Measurements from ENCODE around the gene KICS2. TPM values are rescaled to one million over a fixed set of nuclear protein-coding genes. Genes with fewer than 3 reads are reported as not detected.
"Not testable (repeated sequence)": the region's sequence is repeated elsewhere in the genome, so short reads cannot be mapped to it uniquely, and the experiment has no call there.

The KICS2 gene
- total RNA-seq, 1 experiment from 2014 or later, result 2.8 TPM

DNA sequence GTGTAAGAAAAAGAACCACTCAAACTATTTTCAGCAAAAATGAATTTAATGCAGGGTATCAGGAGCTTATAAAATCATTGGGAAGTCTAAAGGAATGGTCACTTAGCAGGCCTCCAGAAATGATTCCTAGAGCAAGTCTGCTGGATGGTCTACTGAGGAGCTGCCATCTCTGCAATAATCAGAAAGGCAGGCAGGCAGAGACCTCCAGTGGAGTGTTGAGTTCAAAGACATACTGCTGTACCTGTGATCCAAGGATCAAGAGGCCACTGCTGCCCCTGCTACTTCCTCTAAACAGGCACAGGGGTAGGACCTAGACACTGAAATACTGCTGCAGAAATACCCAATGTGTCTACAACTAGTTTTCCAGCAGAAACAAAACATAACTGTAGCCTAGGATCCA lies 14.5 kb upstream of the KICS2 start:
- no peak for DNase-seq (ENCODE audit: low read depth in 1 of 2, low spot score in 2 of 2)
- Histone ChIP-seq H3K4me1 (replicated peaks) (no peaks in the 10 kb centered on the region), H3K27me3 (replicated peaks) (no peaks in the 10 kb centered on the region; the same call in 1 of the 2 replicates), H3K9me3 (replicated peaks) (no peaks in the 10 kb centered on the region), H3K4me3 (no peak overlapping the region), H3K27ac (no peak overlapping the region), H3K36me3 (no peaks in the 10 kb centered on the region)

DNA sequence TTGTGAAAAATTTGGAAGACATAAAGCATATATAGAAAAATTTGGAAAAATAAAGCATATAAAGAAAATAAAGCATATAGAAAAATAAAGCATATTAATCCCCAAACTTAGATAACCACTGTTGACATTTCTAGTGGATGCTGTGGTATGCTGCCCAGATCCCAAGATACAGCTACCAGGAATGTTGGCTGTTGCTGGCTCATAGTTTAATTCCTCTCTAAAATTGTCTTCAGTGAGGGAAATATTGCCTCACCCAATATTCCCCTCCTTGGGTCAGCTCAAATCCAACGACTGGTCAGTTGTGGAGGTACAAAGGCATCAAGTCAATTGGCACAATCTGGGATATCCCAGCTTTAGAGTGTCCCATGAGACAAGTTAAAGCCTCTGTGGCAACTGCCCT lies 10.1 kb upstream of the KICS2 start:
- DNase-seq (ENCODE audit: low read depth in 1 of 2, low spot score in 2 of 2), result no peak
- Histone ChIP-seq H3K27ac (no peak overlapping the region), H3K27me3 (replicated peaks) (no peaks in the 10 kb centered on the region), H3K36me3 (no peaks in the 10 kb centered on the region), H3K4me3 (no peak overlapping the region), H3K9me3 (replicated peaks) (no peaks in the 10 kb centered on the region), H3K4me1 (replicated peaks) (no peaks in the 10 kb centered on the region)

DNA sequence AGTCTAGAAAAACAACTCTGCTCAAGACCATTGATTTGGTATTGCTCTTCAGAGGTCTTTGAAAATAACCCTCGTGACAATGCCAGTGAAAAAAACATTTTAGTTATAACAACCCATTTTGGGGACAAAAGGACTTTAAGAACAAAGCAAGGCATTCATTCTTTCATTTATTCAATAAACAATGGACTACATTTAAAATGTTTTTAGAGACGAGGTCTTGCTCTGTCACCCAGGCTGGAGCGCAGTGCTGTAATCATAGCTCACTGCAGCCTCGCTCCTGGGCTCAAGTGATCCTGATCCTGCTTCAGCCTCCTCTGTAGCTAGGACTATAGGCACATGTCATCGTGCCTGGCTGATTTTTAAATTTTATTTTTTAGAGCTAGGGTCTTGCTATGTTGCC lies 7.7 kb upstream of the KICS2 start:
- Histone ChIP-seq H3K36me3 (no peaks in the 10 kb centered on the region), H3K9me3 (replicated peaks) (no peaks in the 10 kb centered on the region), H3K4me1 (replicated peaks) (no peaks in the 10 kb centered on the region), H3K4me3 (no peak overlapping the region), H3K27me3 (replicated peaks) (no peaks in the 10 kb centered on the region), H3K27ac (no peak overlapping the region)
- DNase-seq (ENCODE audit: low read depth in 1 of 2, low spot score in 2 of 2), result no peak

DNA sequence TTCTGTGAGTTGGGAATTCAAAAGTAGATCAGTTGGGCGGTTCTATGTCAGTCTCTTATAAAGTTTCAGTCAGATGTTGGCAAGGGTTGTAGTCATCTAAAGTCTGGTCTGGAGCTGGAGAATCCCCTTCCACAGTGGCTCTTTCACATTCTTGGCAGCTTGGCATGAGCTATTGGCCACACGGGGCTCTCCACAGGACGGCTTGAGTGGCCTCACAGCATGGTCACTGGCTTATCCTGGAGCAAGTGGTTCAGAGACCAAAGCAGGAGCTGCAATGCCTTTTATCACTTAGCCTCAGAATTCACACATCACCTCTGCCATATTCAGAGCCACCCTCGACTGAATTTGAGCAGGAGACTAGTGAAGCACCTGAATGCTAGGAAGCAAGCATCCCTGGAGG lies 7.1 kb upstream of the KICS2 start:
- Histone ChIP-seq H3K4me1 (replicated peaks) (no peaks in the 10 kb centered on the region), H3K4me3 (no peak overlapping the region), H3K36me3 (no peaks in the 10 kb centered on the region), H3K27ac (no peak overlapping the region), H3K27me3 (replicated peaks) (no peaks in the 10 kb centered on the region), H3K9me3 (replicated peaks) (no peaks in the 10 kb centered on the region)
- no peak for DNase-seq (ENCODE audit: low read depth in 1 of 2, low spot score in 2 of 2)

DNA sequence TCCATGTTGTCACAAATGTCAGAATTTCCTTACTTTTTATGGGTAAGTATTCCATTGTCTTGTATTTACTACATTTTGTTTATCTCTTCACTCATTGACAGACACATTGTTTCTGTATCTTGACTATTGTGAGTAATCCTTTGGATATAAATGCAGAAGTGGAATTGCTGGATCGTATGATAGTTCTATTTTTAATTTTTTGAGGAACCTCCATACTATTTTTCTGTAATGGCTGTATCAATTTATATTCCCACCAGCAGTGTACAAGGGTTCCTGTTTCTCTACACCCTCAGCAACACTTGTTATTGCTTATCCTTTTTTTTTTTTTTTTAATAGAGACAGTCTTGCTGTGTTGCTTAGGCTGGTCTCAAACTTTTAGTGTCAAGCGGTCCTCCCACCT lies 3.5 kb upstream of the KICS2 start:
- Histone ChIP-seq H3K4me3 (no peak overlapping the region), H3K27ac (no peak overlapping the region), H3K9me3 (replicated peaks) (no peaks in the 10 kb centered on the region), H3K36me3 (peaks cover 4% of the 10 kb centered on the region; the same call in 1 of the 2 replicates), H3K4me1 (replicated peaks) (peaks cover 9% of the 10 kb centered on the region), H3K27me3 (replicated peaks) (no peaks in the 10 kb centered on the region)
- no peak for DNase-seq (ENCODE audit: low read depth in 1 of 2, low spot score in 2 of 2)

DNA sequence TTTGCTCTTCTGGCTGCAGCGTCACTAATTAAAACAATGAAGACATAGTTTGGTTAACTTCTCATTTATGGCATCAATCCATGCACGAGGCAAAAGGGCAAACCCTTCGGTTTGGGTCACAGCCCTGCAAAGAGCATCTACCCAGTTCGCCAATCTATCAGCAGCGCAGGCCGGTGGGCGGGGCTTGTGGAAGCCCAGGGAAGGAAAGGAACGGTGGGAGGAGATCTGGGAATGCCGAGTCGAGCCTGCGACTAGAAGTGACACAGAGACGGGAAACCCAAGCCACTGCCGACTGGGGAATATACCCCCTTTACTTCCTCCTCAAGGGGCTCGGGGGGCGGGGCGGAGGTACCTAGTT lies 466 bp downstream of the KICS2 start:
- Histone ChIP-seq H3K36me3 (peaks cover 4% of the 10 kb centered on the region; the same call in 1 of the 2 replicates), H3K27me3 (replicated peaks) (no peaks in the 10 kb centered on the region), H3K27ac (peak overlapping the region; percentile 79), H3K9me3 (replicated peaks) (no peaks in the 10 kb centered on the region), H3K4me1 (replicated peaks) (peaks cover 9% of the 10 kb centered on the region), H3K4me3 (peak overlapping the region; percentile 74)
- DNase-seq (ENCODE audit: low read depth in 1 of 2, low spot score in 2 of 2), result peak in 1 of 2 experiments; percentile 87

DNA sequence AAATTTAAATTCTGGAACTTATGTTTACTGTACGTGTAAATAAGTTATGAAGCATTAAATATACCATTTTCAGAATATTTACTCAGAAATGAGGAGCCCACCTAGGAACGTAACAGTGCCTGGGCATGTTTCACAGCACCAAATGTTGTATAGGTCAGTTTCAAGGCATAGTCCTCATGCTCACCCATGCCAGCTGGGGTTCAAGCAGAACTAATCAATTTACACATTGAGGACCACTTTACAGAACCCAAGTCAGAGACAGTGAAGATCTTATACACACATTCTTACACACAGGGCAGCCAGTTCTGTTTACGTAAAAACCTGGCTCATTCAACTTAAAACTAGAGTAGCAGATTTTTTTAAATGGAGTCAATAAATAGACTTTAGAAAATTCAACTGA lies 2.0 kb downstream of the KICS2 start:
- Histone ChIP-seq H3K27me3 (replicated peaks) (no peaks in the 10 kb centered on the region), H3K9me3 (replicated peaks) (no peaks in the 10 kb centered on the region), H3K36me3 (peaks cover 4% of the 10 kb centered on the region; the same call in 1 of the 2 replicates), H3K4me3 (no peak overlapping the region), H3K4me1 (replicated peaks) (peaks cover 9% of the 10 kb centered on the region), H3K27ac (no peak overlapping the region)
- no peak for DNase-seq (ENCODE audit: low read depth in 1 of 2, low spot score in 2 of 2)

DNA sequence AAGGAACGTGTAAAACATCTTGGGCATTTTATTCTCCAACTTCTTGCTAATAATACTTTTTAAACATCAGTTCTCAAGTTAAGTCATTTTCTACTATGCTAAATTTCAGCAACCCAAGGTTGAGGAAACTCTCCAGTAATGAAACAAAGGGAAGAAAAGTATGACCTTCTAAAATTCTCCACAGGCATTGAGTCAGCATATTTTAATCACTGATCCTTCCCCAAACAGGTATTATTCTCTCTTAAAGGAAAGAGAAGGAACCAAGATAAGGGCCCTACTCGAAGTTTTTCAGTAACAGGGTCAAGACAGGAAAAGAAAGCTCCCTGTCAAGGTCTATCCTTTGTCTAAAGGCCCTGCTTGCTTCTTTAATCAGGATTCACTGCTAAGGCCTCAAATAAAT lies 3.0 kb downstream of the KICS2 start:
- DNase-seq (ENCODE audit: low read depth in 1 of 2, low spot score in 2 of 2), result no peak

DNA sequence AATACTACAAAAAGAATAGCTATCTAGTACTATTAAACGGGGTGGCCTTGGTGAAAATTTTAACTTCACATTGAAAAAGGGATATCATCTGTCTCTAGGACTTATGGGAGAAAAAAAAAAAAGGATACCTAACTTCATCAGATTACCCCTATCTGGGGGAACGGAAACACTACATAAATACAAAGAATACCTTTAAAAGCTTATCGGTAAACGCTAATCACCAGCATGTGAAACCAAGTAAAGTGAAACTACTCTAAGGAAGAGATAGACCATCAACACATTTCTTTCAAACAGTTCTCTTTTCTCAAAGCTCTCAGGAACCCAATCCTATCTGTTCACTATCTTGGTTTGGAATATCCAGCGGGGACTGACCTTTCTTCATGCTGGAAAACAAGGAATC lies 3.5 kb downstream of the KICS2 start:
- H3K9me3 ChIP-seq (replicated peaks), result no peaks in the 10 kb centered on the region
- no peak overlapping the region for H3K27ac ChIP-seq
- H3K36me3 ChIP-seq, result peaks cover 4% of the 10 kb centered on the region; the same call in 1 of the 2 replicates
- peaks cover 9% of the 10 kb centered on the region for H3K4me1 ChIP-seq (replicated peaks)
- DNase-seq (ENCODE audit: low read depth in 1 of 2, low spot score in 2 of 2), result no peak
- H3K27me3 ChIP-seq (replicated peaks), result no peaks in the 10 kb centered on the region
- no peak overlapping the region for H3K4me3 ChIP-seq

More for the DNA sequence above, 3.0 kb downstream of the KICS2 start:
- Histone ChIP-seq H3K9me3 (replicated peaks) (no peaks in the 10 kb centered on the region), H3K4me1 (replicated peaks) (peaks cover 9% of the 10 kb centered on the region), H3K27ac (no peak overlapping the region), H3K27me3 (replicated peaks) (no peaks in the 10 kb centered on the region), H3K4me3 (no peak overlapping the region), H3K36me3 (peaks cover 4% of the 10 kb centered on the region; the same call in 1 of the 2 replicates)

DNA sequence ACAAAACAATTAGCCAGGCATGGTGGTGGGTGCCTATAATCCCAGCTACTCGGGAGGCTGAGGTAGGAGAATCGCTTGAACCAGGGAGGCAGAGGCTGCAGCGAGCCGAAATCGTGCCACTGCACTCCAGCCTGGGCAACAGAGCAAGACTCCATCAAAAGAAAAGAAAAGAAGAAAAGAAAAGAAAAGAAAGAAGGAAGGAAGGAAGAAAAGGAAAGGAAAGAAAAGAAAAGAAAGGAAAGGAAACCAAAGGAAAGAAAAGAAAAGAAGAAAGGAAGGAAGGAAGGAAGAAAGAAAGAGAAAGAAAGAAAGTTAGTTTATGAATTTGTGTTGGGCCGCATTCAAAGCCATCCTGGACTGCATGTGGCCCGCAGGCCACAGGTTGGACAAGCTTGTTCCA lies 4.5 kb downstream of the KICS2 start:
- H3K36me3 ChIP-seq; DNase-seq (ENCODE audit: low read depth in 1 of 2, low spot score in 2 of 2); H3K4me1 ChIP-seq (replicated peaks); H3K27ac ChIP-seq; H3K9me3 ChIP-seq (replicated peaks); H3K4me3 ChIP-seq; H3K27me3 ChIP-seq (replicated peaks): not testable (repeated sequence)

DNA sequence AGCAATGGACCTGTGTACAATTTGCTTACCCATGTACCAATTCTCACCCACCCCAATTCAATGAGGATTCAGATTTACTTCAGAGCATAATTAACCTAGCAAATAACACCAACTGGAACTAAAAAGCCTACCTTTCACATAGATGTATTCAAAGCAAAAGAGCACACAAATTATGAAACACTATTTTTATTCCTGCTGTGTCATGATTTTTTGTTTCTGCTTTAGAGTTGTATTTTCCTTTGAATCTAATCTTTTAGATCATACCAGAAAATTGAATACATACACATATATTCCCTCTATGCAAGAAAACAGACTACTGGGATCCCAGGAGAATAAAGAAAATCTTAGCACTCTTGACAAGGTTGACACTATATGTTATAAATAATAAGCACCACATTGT lies 5.9 kb downstream of the KICS2 start:
- H3K4me3 ChIP-seq, result no peak overlapping the region
- H3K36me3 ChIP-seq, result no peaks in the 10 kb centered on the region
- no peaks in the 10 kb centered on the region for H3K9me3 ChIP-seq (replicated peaks)
- no peak overlapping the region for H3K27ac ChIP-seq
- DNase-seq (ENCODE audit: low read depth in 1 of 2, low spot score in 2 of 2), result no peak
- peaks cover 2% of the 10 kb centered on the region for H3K4me1 ChIP-seq (replicated peaks)
- no peaks in the 10 kb centered on the region for H3K27me3 ChIP-seq (replicated peaks)

DNA sequence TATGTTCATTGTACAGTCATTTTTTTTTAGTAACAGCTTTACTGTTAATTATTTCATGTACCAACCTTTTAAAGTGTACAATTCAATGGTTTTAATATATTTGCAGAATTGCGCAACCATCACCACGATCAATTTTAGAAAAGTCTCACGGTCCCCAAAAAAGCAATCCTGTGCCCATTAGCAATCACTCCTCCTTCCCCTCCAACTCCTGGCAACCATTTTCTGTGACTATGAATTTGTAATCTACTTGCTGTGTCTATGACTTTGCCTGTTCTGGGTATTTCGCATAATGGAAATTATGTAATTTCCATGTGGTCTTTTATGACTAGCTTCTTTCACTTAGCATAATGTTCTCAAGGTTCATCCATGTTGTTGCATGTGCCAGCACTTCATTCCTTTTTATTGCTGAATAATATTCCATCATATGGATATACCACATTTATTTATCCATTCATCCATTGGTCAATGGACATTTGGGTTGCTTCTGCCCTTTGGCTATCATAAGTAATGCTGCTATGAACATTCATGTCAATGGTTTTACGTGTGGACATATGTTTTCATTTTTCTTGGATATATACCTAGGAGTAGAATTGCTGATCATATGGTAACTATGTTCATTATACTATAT lies 9.9 kb downstream of the KICS2 start:
- Histone ChIP-seq H3K27me3 (replicated peaks) (no peaks in the 10 kb centered on the region), H3K4me3 (no peak overlapping the region)

DNA sequence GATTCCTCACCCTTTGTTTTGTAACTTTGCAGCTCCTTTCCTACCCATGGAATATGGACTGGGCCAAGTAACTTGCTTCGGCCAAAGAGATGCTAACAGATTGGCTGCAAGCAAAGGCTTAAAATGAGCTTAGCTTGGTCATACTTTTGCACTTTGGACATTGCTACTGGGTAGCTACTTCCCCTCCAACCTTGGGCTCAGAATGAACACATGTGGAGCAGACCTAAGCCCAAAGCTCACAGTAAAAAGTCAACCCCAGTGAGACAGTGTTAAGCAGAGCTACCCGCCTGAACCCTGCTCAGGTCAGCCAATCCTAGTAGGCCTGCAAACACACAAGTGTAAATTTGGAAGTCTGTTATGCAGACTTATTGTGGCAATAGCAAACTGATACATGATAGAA lies 14.6 kb downstream of the KICS2 start:
- no peaks in the 10 kb centered on the region for H3K27me3 ChIP-seq (replicated peaks)
- H3K4me1 ChIP-seq (replicated peaks), result no peaks in the 10 kb centered on the region
- DNase-seq (ENCODE audit: low read depth in 1 of 2, low spot score in 2 of 2), result no peak
- H3K9me3 ChIP-seq (replicated peaks), result no peaks in the 10 kb centered on the region
- H3K27ac ChIP-seq, result no peak overlapping the region
- no peaks in the 10 kb centered on the region for H3K36me3 ChIP-seq
- H3K4me3 ChIP-seq, result no peak overlapping the region

More for the DNA sequence above, 9.9 kb downstream of the KICS2 start:
- no peaks in the 10 kb centered on the region for H3K36me3 ChIP-seq
- H3K27ac ChIP-seq, result no peak overlapping the region
- no peaks in the 10 kb centered on the region for H3K9me3 ChIP-seq (replicated peaks)
- no peak for DNase-seq (ENCODE audit: low read depth in 1 of 2, low spot score in 2 of 2)
- no peaks in the 10 kb centered on the region for H3K4me1 ChIP-seq (replicated peaks)

DNA sequence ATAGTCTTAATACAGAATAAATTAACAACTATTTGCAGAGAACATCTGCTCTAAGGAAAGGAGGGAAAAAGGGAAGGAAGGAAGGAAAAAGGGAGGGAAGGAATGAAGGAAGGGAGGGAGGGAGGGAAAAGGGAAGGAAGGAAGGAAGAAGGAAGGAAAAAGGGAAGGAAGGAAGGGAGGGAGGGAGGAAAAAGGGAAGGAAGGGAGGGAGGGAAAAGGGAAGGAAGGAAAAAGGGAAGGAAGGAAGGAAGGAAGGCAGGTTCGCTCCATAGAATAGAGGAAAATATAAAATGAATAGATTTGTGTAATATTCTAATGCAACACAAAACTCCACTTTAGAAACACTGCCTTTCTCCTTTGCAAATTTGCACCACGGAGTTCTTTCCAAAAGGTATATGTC lies 16.6 kb downstream of the KICS2 start:
- no peaks in the 10 kb centered on the region for H3K27me3 ChIP-seq (replicated peaks)
- H3K27ac ChIP-seq, result no peak overlapping the region
- no peaks in the 10 kb centered on the region for H3K4me1 ChIP-seq (replicated peaks)
- DNase-seq (ENCODE audit: low read depth in 1 of 2, low spot score in 2 of 2), result no peak
- no peaks in the 10 kb centered on the region for H3K36me3 ChIP-seq
- no peak overlapping the region for H3K4me3 ChIP-seq
- no peaks in the 10 kb centered on the region for H3K9me3 ChIP-seq (replicated peaks)

DNA sequence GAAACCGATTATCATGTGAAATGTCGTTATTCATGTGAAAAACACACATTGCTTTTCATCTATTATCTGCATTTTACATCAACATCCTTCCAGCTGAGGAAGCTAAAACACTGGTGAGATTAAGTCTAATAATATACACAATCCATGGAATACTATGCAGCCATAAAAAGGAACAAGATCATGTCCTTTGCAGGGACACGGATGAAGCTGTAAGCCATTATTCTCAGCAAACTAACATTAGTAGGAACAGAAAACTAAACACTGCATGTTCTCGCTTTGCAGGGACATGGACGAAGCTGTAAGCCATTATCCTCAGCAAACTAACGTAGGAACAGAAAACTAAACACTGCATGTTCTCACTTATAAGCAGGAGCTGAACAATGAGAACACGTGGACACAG lies 18.3 kb downstream of the KICS2 start:
- DNase-seq (ENCODE audit: low read depth in 1 of 2, low spot score in 2 of 2), result no peak
- no peak overlapping the region for H3K4me3 ChIP-seq
- no peak overlapping the region for H3K27ac ChIP-seq
- no peaks in the 10 kb centered on the region for H3K27me3 ChIP-seq (replicated peaks)
- no peaks in the 10 kb centered on the region for H3K9me3 ChIP-seq (replicated peaks)
- no peaks in the 10 kb centered on the region for H3K4me1 ChIP-seq (replicated peaks)
- no peaks in the 10 kb centered on the region for H3K36me3 ChIP-seq

Data from SJSA1 (cell line).